Effector CD8-positive, alpha-beta T cell (primary cell): ENCODE results near the gene RNASE7.

Source experiments
- DNase-seq: peaks from one replicate; lab custom pipeline; 2025; lab: John Stamatoyannopoulos, UW

Gene RNASE7

DNA sequence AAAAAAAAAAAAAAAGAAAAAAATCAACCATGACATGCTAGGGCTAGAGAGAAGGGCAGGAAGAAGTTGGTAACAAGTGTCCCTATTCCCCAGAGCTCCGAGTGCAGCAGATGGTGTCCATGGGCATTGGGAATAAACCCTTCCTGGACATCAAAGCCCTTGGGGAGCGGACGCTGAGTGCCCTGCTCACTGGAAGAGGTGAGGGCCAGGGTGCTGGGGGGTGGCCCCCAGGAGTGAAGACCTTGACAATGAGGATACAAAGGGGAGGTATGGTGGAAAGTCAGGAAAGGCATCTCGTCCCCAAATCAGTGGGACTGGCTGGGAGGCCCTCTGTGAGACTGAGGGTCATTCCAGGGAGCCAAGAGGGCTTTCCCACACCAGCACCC, 44.7 kb downstream of the RNASE7 start:
- DNase-seq, result no peak

DNA sequence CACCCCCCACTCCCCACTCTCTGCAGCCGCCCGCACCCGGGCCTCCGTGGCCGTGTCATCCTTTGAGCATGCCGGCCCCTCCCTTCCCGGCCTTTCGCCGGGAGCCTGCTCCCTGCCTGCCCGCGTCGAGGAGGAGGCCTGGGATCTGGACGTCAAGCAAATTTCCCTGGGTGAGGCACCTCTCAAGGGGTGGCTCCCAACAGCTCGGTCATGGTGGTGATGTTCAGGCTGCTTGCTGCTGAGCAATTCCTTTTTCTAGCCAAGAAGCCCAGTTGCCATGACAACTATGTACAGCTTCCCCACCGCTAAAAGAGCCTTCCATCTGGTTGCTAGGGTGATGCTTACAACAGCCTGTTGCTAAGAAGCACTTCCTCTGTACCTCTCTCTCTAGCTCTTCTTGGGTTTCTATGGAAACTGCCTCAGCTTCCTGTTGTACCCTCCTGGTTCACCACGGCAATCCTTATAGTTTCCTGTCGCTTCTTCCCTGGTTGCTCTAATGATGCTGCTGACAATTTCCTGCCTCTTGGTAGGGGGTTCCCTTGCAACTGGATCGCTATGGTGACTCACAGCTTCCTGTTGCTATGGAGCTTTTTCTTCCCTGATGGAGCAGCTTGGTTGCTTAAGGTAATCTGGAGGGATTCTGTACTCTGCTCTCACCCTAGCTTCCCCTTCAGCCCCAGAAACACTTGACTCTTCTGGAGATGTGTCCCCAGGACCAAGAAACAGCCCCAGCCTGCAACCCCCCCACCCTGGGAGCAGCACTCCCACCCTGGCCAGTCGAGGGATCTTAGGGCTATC, 45.3 kb downstream of the RNASE7 start:
- DNase-seq, result peak; percentile 56

DNA sequence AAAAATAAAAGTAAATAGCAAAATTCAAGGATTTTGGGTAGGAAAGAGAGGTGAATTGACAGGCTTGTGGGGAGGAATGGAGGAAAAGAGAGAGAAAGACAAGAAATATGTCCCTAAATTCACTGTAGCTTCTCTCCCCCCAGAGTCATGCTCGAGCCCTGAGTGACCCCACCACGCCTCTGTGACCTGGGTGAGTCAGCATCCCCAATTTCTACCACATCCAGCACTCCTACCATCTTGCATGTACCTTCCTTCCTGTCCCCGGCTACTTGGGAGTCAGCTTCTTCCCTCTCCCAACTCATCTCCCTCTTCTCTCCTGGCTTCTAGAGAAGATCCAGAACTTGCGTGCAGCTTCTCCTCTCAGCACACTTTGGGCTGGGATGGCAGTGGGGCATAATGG, 46.5 kb downstream of the RNASE7 start:
- no peak for DNase-seq

DNA sequence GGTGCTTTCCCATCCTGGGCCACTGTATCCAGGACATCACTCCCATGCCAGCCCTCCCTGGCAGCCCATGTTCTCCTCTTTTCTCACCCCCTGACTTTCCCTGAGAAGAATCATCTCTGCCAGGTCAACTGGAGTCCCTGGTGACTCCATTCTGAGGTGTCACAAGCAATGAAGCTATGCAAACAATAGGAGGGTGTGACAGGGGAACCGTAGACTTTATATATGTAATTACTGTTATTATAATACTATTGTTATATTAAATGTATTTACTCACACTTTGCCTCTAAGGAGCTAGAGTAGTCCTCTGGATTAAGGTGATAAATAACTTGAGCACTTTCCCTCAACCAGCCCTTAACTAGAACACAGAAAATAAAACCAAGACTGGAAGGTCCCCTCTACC, 47.1 kb downstream of the RNASE7 start:
- DNase-seq, result no peak

DNA sequence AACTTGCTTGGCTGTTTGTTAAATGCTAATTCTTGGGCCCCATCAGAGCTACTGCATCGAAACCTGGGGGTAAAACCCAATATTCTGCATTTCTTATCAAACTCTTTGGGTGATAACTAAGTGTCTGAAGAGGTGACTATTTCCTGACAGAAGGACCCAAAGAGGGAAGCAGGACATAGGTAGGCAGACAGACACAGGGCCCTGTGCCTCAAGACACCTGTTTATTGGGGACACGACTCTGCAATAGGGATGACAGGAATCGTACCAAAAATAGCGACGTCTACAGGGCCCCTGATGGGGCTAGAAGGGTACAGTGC, 47.7 kb downstream of the RNASE7 start:
- no peak for DNase-seq

DNA sequence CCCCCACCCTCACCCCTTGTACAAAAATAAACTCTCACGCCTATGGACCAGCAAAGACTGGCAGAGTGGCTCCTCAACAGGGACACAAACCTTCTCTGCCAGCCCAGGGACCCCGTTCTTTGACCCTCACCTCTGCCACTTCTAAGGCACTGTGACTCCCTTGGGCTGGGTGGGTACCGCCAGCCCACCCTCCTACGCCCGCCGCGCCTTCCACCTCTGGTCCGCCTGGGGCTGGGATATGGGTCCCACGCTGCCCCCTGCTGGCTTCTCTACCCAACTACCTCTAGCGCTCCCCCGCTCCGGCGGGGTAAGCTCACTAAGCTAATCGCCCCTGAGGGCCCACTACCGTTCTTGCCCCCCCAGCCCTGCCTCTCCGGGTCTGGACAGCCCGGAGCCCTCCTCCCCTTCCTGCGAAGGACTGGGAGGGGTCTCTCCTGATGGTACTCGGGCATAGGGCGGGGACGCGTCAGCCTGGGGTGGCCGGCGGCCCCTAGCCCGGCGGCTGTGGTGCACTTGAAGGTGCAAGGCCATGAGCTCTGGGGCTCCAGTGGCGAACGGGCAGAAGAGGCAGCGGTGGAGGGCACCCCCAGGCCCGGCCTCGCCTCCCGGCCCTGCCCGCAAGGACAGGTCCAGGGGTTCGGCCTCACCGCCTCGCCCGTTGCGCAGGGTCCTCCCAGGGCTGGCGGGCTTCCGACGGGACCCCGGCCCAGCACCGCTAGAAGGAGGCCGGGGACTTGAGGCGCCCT, 48.2 kb downstream of the RNASE7 start:
- DNase-seq, result no peak

DNA sequence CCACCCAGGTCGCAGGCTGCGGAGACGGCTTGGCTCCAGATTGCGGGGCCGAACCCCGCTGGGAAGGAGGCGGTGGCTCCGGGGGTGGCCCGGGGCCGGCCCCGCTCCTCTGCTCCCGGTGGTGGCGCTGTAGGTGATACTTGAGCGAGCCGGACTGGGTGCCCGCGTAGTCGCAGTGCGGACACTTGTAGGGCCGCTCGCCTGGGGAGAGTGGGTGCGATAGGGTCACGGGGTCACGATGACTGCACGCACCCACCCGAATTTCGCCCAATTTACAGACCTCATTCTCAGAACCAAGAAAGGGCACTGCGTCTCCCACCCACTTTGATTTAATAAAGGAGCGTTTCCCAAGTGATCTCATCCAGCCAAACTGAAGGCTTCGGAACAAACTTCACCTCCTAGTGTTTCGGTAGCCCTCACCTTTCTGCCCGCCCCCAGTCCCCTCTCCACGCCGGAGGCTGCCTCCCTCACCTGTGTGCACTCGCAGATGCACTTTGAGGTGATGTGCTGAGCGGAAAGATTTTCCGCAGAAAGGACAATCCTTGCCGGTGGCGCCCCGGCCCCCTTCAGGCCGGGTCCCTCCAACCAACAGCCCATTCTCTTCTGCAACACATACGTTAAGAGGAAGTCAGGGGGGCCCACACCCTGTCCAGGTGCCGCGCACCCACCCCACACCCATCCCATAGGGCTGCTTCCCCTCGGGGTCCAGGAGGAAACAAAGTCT, 48.9 kb downstream of the RNASE7 start:
- DNase-seq, result no peak

DNA sequence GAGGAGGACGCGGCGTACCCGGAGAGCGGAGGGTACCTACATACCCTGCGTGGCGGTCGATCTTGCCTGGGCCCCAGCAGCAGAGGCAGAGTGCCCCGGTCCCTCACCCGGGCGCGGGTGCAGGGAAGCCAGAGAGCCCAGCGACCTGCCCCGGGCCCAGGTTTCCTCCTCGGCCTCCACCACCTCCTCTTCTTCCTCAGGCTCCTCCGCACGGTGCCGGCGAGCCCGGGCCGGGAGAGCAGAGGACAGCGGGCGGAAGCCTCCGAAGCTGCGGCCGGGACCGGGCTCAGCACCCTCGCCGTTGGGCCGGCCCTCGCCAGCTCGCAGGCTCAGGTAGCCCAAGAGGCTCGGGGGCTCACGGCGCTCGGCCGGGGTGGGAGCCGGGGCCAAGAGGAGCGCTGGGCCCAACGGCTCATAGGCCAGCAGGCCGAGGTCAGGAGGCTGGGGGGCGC, 49.7 kb downstream of the RNASE7 start:
- no peak for DNase-seq

DNA sequence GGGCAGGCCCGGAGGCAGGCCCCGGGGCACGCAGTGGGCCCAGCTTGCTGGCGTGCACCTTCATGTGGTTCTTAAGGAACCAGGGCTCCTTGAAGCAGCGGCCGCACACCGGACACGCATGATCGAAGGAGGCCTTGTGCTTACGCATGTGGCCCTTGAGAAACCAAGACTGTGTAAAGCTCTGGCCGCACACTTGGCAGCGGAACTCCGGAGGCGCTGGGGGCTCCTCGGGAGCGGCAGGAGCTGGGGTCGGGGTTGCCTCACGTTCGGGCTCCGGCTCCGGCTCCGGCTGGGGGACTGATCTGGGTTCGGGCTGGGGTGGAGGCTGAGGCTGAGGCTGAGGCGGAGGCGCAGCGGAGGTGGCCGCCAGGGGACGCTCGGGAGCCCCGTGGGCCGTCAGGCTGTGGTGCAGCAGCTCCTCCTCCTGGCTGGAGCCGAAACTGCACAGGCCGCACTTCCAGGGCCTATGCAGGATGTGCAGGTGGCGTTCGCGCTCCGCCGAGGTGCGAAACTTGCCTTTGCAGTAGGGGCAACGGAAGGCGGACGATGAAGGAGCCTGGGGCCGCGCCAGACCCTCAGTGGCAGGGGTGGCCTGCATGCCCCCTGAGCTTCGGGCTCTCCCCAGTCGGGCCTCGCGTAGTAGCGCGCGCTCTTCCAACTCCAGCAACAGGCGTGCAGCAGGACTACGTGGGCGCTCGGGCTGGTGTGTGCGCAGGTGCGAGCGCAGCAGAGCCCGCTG, 50.3 kb downstream of the RNASE7 start:
- DNase-seq, result peak; percentile 86

DNA sequence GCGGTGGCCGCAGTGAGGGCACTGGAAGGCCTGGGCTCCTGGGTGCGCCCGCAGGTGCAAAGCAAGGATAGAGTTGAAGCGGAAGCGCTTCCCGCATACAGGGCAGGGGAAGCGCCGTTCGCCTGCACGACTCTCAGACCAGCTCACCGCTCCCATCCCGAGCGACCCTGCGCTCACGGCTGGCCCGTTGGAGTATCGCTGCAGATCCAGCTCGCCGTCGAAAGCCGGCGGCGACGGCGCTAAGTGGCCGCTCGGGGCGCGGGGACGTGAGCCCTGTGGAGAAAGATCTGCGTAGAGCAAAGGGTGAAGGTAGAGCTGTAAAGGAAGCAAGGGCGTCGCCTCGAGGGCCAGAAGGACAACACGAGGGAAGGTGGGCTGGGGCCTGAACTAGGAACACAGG, 50.9 kb downstream of the RNASE7 start:
- no peak for DNase-seq
